ENCODE measurements around the gene RGS10.
"Not testable (repeated sequence)": the region's sequence is repeated elsewhere in the genome, so short reads cannot be mapped to it uniquely, and the experiment has no call there.

RGS10 gene

GRCh38 chr10:119537953-119538630 lies 4.4 kb downstream of the RGS10 start:
- Histone ChIP-seq H3K4me3 (ENCODE audit: low read length) (no peak overlapping the region), H3K9ac (ENCODE audit: low read depth, low read length) (no peak overlapping the region), H3K27me3 (ENCODE audit: insufficient read depth, low read length) (peaks cover 45% of the 10 kb centered on the region), H3K27ac (ENCODE audit: low read depth, low read length) (no peak overlapping the region), H3K36me3 (ENCODE audit: insufficient read depth, low read length) (no peaks in the 10 kb centered on the region), H3K9me3 (ENCODE audit: insufficient read depth, low read depth, low read length) (no peaks in the 10 kb centered on the region), H3K4me1 (ENCODE audit: insufficient read depth, low read length) (no peaks in the 10 kb centered on the region)
- WGBS: 83% methylated on average over 4 of the region's 5 CpGs

GRCh38 chr10:119536508-119537025 lies 6.0 kb downstream of the RGS10 start:
- no peak overlapping the region for H3K4me3 ChIP-seq (ENCODE audit: low read length)
- 88% methylated on average over 9 of the region's 9 CpGs for WGBS
- no peaks in the 10 kb centered on the region for H3K36me3 ChIP-seq (ENCODE audit: insufficient read depth, low read length)
- H3K4me1 ChIP-seq (ENCODE audit: insufficient read depth, low read length): no peaks in the 10 kb centered on the region
- H3K9me3 ChIP-seq (ENCODE audit: insufficient read depth, low read depth, low read length): no peaks in the 10 kb centered on the region
- no peak overlapping the region for H3K27ac ChIP-seq (ENCODE audit: low read depth, low read length)
- peaks cover 30% of the 10 kb centered on the region for H3K27me3 ChIP-seq (ENCODE audit: insufficient read depth, low read length)
- H3K9ac ChIP-seq (ENCODE audit: low read depth, low read length): no peak overlapping the region

GRCh38 chr10:119535837-119536507 lies 6.5 kb downstream of the RGS10 start:
- no peaks in the 10 kb centered on the region for H3K36me3 ChIP-seq (ENCODE audit: insufficient read depth, low read length)
- no peaks in the 10 kb centered on the region for H3K9me3 ChIP-seq (ENCODE audit: insufficient read depth, low read depth, low read length)
- H3K4me3 ChIP-seq (ENCODE audit: low read length): no peak overlapping the region
- H3K27me3 ChIP-seq (ENCODE audit: insufficient read depth, low read length): peaks cover 24% of the 10 kb centered on the region
- no peak overlapping the region for H3K9ac ChIP-seq (ENCODE audit: low read depth, low read length)
- 88% methylated on average over 11 of the region's 11 CpGs for WGBS
- no peaks in the 10 kb centered on the region for H3K4me1 ChIP-seq (ENCODE audit: insufficient read depth, low read length)
- no peak overlapping the region for H3K27ac ChIP-seq (ENCODE audit: low read depth, low read length)

- no peaks in the 10 kb centered on the region for H3K4me1 ChIP-seq (ENCODE audit: insufficient read depth, low read length)
- no peak overlapping the region for H3K9ac ChIP-seq (ENCODE audit: low read depth, low read length)
- WGBS: 94% methylated on average over 3 of the region's 3 CpGs
- no peak overlapping the region for H3K27ac ChIP-seq (ENCODE audit: low read depth, low read length)
- no peak overlapping the region for H3K4me3 ChIP-seq (ENCODE audit: low read length)
- no peaks in the 10 kb centered on the region for H3K9me3 ChIP-seq (ENCODE audit: insufficient read depth, low read depth, low read length)
- peaks cover 17% of the 10 kb centered on the region for H3K27me3 ChIP-seq (ENCODE audit: insufficient read depth, low read length)
- no peaks in the 10 kb centered on the region for H3K36me3 ChIP-seq (ENCODE audit: insufficient read depth, low read length)
Observed at GRCh38 chr10:119535305-119535704, 7.2 kb downstream of the RGS10 start.

- Histone ChIP-seq H3K36me3 (ENCODE audit: insufficient read depth, low read length) (no peaks in the 10 kb centered on the region), H3K4me3 (ENCODE audit: low read length) (no peak overlapping the region), H3K27ac (ENCODE audit: low read depth, low read length) (no peak overlapping the region), H3K27me3 (ENCODE audit: insufficient read depth, low read length) (no peaks in the 10 kb centered on the region), H3K4me1 (ENCODE audit: insufficient read depth, low read length) (no peaks in the 10 kb centered on the region), H3K9me3 (ENCODE audit: insufficient read depth, low read depth, low read length) (no peaks in the 10 kb centered on the region), H3K9ac (ENCODE audit: low read depth, low read length) (no peak overlapping the region)
- 97% methylated on average over 2 of the region's 2 CpGs for WGBS
Observed at GRCh38 chr10:119533473-119533872, 9.0 kb downstream of the RGS10 start.

DNA sequence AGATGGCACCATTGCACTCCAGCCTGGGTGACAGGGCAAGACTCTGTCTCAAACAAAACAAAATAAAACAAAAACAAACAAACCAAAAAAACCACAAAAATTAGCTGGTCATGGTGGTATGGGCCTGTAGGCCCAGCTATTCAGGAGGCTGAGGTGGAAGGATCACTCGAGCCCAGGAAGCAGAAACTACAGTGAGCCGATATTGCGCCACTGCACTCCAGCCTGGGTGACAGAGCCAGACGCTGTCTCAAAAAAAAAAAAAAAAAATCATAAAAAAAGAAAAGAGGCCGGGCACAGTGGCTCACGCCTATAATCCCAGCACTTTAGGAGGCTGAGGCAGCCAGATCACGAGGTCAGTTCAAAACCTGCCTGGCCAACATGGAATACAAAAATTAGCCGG lies 9.7 kb downstream of the RGS10 start:
- H3K27me3 ChIP-seq (ENCODE audit: insufficient read depth, low read length); H3K4me3 ChIP-seq (ENCODE audit: low read length); H3K4me1 ChIP-seq (ENCODE audit: insufficient read depth, low read length); H3K9me3 ChIP-seq (ENCODE audit: insufficient read depth, low read depth, low read length); H3K9ac ChIP-seq (ENCODE audit: low read depth, low read length); H3K27ac ChIP-seq (ENCODE audit: low read depth, low read length); H3K36me3 ChIP-seq (ENCODE audit: insufficient read depth, low read length): not testable (repeated sequence)
- 94% methylated on average over 8 of the region's 8 CpGs for WGBS

- WGBS: 92% methylated on average over 8 of the region's 8 CpGs
- H3K27me3 ChIP-seq (ENCODE audit: insufficient read depth, low read length); H3K9me3 ChIP-seq (ENCODE audit: insufficient read depth, low read depth, low read length); H3K4me3 ChIP-seq (ENCODE audit: low read length); H3K4me1 ChIP-seq (ENCODE audit: insufficient read depth, low read length); H3K9ac ChIP-seq (ENCODE audit: low read depth, low read length); H3K36me3 ChIP-seq (ENCODE audit: insufficient read depth, low read length); H3K27ac ChIP-seq (ENCODE audit: low read depth, low read length): not testable (repeated sequence)
Observed at GRCh38 chr10:119532251-119532650, 10.3 kb downstream of the RGS10 start.

GRCh38 chr10:119531067-119531466 lies 11.5 kb downstream of the RGS10 start:
- no peaks in the 10 kb centered on the region for H3K9me3 ChIP-seq (ENCODE audit: insufficient read depth, low read depth, low read length)
- no peaks in the 10 kb centered on the region for H3K36me3 ChIP-seq (ENCODE audit: insufficient read depth, low read length)
- 93% methylated on average over 1 of the region's 1 CpG for WGBS
- no peaks in the 10 kb centered on the region for H3K27me3 ChIP-seq (ENCODE audit: insufficient read depth, low read length)
- H3K4me1 ChIP-seq (ENCODE audit: insufficient read depth, low read length): no peaks in the 10 kb centered on the region
- no peak overlapping the region for H3K4me3 ChIP-seq (ENCODE audit: low read length)
- no peak overlapping the region for H3K9ac ChIP-seq (ENCODE audit: low read depth, low read length)
- no peak overlapping the region for H3K27ac ChIP-seq (ENCODE audit: low read depth, low read length)

GRCh38 chr10:119528663-119529237 lies 13.8 kb downstream of the RGS10 start:
- not testable (repeated sequence) for H3K4me1 ChIP-seq (ENCODE audit: insufficient read depth, low read length); H3K36me3 ChIP-seq (ENCODE audit: insufficient read depth, low read length); H3K27me3 ChIP-seq (ENCODE audit: insufficient read depth, low read length); H3K27ac ChIP-seq (ENCODE audit: low read depth, low read length); H3K9me3 ChIP-seq (ENCODE audit: insufficient read depth, low read depth, low read length); H3K9ac ChIP-seq (ENCODE audit: low read depth, low read length); H3K4me3 ChIP-seq (ENCODE audit: low read length)
- 83% methylated on average over 7 of the region's 8 CpGs for WGBS

DNA sequence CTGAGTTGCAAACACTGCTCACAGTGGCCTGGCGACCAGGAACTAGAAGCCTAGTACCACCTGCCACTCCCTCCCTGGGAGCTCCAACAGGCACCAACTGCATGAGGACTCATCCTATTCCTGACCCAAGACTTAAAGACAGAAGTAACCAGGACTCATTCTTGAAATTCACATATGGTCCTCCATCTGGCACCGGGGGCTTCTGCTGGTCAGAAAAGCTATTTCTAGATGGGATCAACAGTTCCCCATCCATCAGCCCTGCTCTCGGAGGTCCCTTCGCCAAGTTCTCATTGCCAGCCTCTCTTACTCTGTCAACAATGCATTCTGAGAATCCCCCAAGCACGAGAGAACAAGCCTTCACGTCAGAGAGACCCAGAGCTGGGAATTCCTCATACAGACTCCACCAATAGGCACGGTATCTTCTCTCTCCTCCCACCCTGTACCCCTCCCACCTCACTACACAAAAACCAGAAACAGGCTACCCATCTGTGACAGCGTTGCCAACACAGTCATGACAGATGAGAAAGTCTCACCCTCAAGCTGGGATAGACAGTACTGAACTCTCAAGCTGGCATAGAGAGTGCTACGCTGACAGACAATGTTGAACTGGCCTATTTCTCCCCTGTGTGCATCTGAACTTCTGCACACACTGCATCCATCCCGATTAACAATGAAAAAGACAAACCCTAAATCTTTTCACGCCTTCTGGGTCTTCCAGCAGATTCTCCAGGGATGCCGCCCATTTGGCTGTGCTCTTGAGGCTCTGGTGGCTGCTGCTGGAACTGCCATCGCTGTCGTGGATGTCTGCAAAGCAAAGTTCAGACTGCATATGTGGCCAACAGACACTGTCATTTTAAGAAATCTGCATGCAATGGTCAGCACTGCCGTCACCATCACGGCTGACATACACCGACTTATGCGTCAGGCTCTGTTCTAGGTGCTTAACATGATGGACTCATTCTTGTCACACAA lies 15.6 kb downstream of the RGS10 start:
- H3K4me3 ChIP-seq (ENCODE audit: low read length): no peak overlapping the region
- H3K36me3 ChIP-seq (ENCODE audit: insufficient read depth, low read length): no peaks in the 10 kb centered on the region
- no peak overlapping the region for H3K9ac ChIP-seq (ENCODE audit: low read depth, low read length)
- no peaks in the 10 kb centered on the region; the same call in 1 of the 2 replicates for H3K4me1 ChIP-seq (ENCODE audit: insufficient read depth, low read length)
- H3K27ac ChIP-seq (ENCODE audit: low read depth, low read length): no peak overlapping the region
- WGBS: 78% methylated on average over 18 of the region's 18 CpGs
- H3K27me3 ChIP-seq (ENCODE audit: insufficient read depth, low read length): no peaks in the 10 kb centered on the region
- H3K9me3 ChIP-seq (ENCODE audit: insufficient read depth, low read depth, low read length): no peaks in the 10 kb centered on the region

All from HUES64 (cell line).